SK-MEL-5 (cell line): ENCODE measurements around the gene SLC45A3. TPM values are rescaled to one million over a fixed set of nuclear protein-coding genes. Genes with fewer than 3 reads are reported as not detected.
"Not testable (repeated sequence)": the region's sequence is repeated elsewhere in the genome, so short reads cannot be mapped to it uniquely, and the experiment has no call there.

Experiments
- DNase-seq: peaks from one replicate; pipeline ENCODE4 v3.0.0-alpha.2; 2016; ENCODE audit warnings: low read depth, low spot score
- in situ Hi-C: cut with HindIII; loops from 2 replicates; pipeline ENCODE4 v1.10.0; 2016; ENCODE audit warnings: low sequenced_read_pairs, high pct_unique_total_duplicates, low pct_unique_long_range_greater_than_20kb
- total RNA-seq: library from RNA; depleted of rRNA; stranded (reverse); fragments of >200 nt; shearing (Covaris generic); gene quantifications from 2 replicates; pipeline ENCODE4 v1.2.3, GENCODE V29; 2014

Gene SLC45A3
- total RNA-seq, 1 experiment from 2014 or later: 5.5 TPM

GRCh38 chr1:205661429-205662134 is 18.7 kb downstream of the SLC45A3 start:
- no peak for DNase-seq
- in situ Hi-C loops: no loop called here

GRCh38 chr1:205660361-205660760 is 19.9 kb downstream of the SLC45A3 start:
- in situ Hi-C loops: no loop called here
- no peak for DNase-seq

- in situ Hi-C loops: no loop called here
- peak; percentile 73 for DNase-seq
Observed at GRCh38 chr1:205658943-205659581, 21.2 kb downstream of the SLC45A3 start.

- DNase-seq: no peak
- in situ Hi-C loops: no loop called here
Observed at GRCh38 chr1:205656236-205656635, 24.1 kb downstream of the SLC45A3 start.

- no peak for DNase-seq
- in situ Hi-C loops: no loop called here
Observed at GRCh38 chr1:205652984-205653383, 27.3 kb downstream of the SLC45A3 start.

GRCh38 chr1:205650241-205650640 is 30.1 kb downstream of the SLC45A3 start:
- no peak for DNase-seq
- in situ Hi-C loops: no loop called here

- no peak for DNase-seq
- in situ Hi-C loops: no loop called here
Observed at GRCh38 chr1:205645519-205645918, 34.8 kb downstream of the SLC45A3 start.

GRCh38 chr1:205642679-205643307 is 37.5 kb downstream of the SLC45A3 start:
- in situ Hi-C loops: no loop called here
- DNase-seq: no peak

- no peak for DNase-seq
- in situ Hi-C loops: no loop called here
Observed at GRCh38 chr1:205639567-205639966, 40.7 kb downstream of the SLC45A3 start.

GRCh38 chr1:205637854-205638468 is 42.3 kb downstream of the SLC45A3 start:
- in situ Hi-C loops: no loop called here
- no peak for DNase-seq

GRCh38 chr1:205636732-205637131 is 43.6 kb downstream of the SLC45A3 start:
- DNase-seq: no peak
- in situ Hi-C loops: no loop called here

- DNase-seq, in situ Hi-C loops: not testable (repeated sequence)
Observed at GRCh38 chr1:205636138-205636530, 44.2 kb downstream of the SLC45A3 start.

- in situ Hi-C loops: no loop called here
- peak; percentile 37 for DNase-seq
Observed at GRCh38 chr1:205633421-205633976, 46.8 kb downstream of the SLC45A3 start.

GRCh38 chr1:205632669-205633169 is 47.6 kb downstream of the SLC45A3 start:
- DNase-seq: no peak
- in situ Hi-C loops: no loop called here

GRCh38 chr1:205631768-205632668 is 48.3 kb downstream of the SLC45A3 start, which contains the start of gene ELK4:
TSS of gene ELK4 (minus strand) at chr1:205632011. CDS start at chr1:205623882, 8,129 bp downstream.
- DNase-seq: peak; percentile 97
- in situ Hi-C loops: no loop called here

- in situ Hi-C loops: no loop called here
Observed at GRCh38 chr1:205631010-205631767, 49.1 kb downstream of the SLC45A3 start.

More at GRCh38 chr1:205631010-205631767, 49.1 kb downstream of the SLC45A3 start:
- peak; percentile 60 for DNase-seq
